Endometrial microvascular endothelial cells (primary cell): ENCODE data around the gene C21orf91. TPM values are rescaled to one million over a fixed set of nuclear protein-coding genes. Genes with fewer than 3 reads are reported as not detected.
"Not testable (repeated sequence)": the region's sequence is repeated elsewhere in the genome, so short reads cannot be mapped to it uniquely, and the experiment has no call there.

ENCODE experiments used
- in situ Hi-C: cut with HindIII; loops from 2 replicates; pipeline ENCODE4 v1.10.0; 2017; ENCODE audit warnings: low sequenced_read_pairs, low pct_unique_long_range_greater_than_20kb; ENCODE audit errors: inconsistent ontology term
- total RNA-seq: library from RNA; depleted of rRNA; stranded (reverse); fragments of >200 nt; gene quantifications from one replicate; pipeline ENCODE4 v1.2.3, GENCODE V29; 2015; ENCODE audit errors: inconsistent ontology term

C21orf91 gene
- total RNA-seq, 1 donor from 2014 or later: 0.93 TPM

DNA sequence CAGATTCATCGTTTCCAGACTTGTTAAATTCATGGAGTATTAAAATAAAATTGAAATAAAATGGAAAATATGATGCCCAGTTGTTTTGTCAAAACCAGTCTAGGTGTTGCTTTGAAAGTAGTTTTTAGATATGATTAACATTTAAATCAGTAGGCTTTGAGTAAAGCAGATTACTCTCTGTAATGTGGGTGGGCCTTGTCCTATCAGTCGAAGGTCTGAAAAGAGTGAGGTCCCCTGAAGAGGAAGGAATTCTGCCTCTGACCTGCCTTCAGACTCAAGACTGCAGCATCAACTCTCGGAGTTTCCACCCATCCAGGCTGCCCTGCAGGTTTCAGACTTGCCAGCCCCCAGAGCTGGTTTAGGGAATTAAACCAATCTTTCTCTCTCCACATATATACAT, 36.2 kb downstream of the C21orf91 start:
- in situ Hi-C loops: no loop called here

DNA sequence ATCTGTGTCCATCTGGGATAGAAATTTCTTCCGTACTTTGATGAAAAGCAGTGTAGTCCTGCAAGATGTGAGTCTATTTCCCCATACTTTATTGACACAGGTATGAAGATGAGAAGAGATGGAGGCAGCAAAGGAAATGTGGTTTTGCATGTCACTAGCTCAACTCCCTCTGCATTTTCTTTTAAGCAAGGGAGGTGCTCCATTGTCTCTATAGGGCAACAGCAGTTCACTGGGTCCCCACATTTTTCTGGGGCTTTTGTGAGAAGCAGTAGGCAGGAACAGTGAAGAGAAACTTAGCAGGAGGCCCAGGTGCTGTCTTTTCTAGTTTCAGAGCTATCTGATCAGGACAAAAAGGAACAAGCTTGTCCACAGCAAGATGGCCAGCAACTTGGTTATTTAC, 37.1 kb downstream of the C21orf91 start:
- in situ Hi-C loops: no loop called here

DNA sequence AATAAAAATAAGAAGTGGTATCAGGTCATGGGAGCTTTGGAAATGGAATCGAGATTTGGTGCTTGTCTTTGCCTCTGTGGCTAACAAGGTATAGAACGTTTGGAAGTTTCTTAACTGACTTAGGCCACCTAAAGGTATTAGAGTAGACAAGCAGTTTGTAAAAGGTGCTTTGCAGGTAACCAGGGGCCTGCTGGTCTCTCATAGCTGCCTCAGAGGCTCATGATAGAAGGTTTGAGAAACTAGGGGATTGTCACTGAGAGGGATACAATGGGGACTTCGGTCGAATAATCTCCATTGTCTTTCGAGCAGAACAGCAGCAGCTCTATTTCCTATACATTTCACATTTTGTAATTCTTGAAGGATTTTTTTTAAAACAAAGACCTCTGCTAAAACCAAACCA, 37.6 kb downstream of the C21orf91 start:
- in situ Hi-C loops: no loop called here

DNA sequence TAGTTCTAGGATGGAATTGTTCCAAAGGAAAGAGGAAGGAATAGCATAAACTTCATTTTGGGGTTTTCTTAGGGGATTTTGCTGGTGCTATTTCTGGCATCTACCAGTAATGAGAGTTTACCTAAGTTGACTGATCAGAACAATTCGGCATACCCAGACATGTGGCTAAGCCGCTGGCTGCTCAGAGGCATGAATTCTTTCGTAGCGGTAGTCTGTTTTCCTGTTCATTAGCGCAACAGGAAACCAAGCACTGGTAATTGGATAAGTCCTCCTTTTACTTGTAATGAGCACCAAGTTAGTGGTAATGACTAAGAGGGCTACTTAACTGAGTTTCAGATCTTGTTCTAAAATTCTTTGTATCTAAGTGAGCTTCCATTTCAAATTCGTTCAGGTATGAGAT, 38.6 kb downstream of the C21orf91 start:
- in situ Hi-C loops: no loop called here

DNA sequence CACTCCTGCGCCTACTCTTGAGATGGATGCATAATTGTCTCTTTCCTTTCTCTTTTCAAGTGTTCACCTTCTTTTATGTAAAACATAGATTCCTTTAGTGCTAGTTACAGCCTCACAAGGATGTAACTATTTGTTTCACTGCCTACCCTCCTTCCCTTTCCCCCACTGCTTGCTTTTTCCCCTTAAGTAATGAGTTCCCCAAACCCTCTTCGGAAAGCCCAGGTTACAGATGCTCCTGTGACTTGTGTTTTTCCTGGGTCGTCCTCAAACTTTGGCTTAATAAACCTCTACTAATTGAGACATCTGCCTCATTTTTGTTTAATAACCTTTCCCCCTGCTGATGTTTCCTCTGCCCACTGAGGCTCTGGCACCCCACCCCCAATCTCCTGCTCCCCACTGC, 39.2 kb downstream of the C21orf91 start:
- in situ Hi-C loops: no loop called here

DNA sequence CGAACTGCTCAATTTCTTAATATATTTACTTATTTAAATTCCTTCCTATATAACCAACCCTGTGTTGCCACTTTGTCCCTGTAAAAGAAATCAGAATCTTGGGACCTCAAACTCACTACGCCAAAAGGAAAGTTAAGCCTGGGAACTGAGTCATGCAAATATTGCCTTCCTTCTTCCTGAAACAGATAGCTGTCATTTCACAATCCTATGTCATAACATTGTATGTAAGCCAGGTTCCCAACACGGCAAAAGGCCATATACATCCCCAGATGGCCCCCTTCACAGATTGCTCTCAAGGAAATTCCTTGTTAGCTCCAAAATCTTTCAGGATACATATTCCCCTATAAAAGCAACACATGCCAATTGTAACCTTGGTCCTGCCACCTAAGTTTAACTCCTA, 39.7 kb downstream of the C21orf91 start:
- in situ Hi-C loops: no loop called here

DNA sequence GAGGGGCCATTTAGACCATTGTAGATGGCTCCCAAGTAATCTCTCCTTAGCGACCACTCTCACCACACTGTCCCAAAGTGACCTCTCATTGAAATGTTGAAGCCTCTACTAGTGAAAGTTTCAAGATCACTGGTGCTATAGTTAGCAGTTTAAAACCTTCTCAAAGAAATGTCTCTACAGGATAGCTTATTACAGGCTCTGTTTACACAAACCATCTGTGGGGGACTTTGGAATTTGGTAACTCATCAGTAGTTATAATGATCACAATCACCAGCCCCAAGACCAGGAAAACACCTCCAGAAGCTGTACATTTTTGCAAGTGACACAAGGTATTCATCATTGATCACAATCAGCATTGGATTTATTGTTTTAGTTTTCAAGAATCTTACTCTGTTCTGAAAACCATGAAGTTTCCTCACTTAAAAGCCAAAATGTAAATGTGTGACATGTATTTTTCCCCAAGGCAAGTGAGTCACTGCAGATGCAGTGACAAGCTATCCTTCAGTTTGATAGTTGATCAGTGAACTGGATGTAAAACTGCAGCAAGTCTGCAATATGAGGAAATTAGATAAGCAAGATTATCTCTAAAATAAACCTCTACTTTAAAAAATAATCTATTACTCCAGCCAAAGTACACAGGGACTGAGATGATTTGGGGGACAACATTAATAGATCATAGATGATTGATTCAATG, 41.9 kb downstream of the C21orf91 start:
- in situ Hi-C loops: no loop called here

DNA sequence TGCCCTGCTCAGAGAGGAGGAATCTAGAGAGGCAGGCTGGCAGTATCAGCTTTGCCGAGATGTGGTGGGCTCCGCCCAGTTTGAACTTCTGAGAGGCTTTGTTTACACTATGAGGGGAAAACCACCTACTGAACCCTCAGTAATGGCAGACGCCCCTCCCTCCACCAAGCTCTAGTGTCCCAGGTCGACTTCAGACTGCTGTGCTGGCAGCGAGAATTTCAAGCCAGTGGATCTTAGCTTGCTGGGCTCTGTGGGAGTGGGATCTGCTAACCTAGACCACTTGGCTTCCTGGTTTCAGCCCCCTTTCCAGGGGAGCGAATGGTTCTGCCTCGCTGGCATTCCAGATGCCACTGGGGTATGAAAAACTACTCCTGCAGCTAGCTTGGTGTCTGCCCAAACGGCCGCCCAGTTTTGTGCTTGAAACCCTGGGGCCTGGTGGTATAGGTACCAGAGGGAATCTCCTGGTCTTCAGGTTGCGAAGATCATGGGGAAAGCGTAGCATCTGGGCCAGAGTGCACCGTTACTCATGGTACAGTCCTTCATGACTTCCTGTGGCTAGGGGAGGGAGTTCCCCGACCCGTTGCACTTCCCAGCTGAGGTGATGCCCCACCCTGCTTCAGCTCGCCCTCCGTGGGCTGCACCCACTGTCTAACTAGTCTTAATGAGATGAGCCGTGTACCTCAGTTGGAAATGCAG, 43.6 kb downstream of the C21orf91 start:
- in situ Hi-C loops: no loop called here

DNA sequence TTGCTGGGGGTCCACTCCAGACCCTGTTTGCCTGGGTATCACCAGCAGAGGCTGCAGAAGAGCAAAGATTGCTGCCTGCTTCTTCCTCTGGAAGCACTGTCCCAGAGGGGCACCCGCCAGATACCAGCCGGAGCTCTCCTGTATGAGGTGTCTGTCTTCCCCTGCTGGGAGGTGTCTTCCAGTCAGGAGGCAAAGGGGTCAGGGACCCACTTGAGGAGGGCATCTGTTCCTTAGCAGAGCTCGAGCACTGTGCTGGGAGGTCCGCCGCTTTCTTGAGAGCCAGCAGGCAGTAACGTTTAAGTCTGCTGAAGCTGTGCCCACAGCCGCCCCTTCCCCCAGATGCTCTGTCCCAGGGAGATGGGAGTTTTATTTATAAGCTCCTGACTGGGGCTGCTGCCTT, 44.1 kb downstream of the C21orf91 start:
- in situ Hi-C loops: not testable (repeated sequence)

DNA sequence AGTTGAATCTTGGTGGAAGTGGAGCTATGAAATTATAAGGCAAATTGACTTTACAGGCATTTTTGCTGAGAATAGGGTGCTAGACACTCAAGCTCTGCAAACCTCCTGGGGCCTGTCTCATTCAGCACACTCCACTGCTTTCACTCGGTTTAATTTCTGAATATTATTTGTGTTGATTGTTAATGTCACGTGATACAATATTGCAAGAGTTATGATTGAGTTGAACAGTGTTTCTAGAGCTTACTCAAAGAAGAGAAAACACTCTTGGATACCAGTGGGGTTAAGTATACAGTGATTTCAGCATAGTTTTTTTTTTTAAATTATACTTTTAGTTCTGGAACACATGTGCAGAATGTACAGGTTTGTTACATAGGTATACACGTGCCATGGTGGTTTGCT, 49.7 kb downstream of the C21orf91 start:
- in situ Hi-C loops: no loop called here

DNA sequence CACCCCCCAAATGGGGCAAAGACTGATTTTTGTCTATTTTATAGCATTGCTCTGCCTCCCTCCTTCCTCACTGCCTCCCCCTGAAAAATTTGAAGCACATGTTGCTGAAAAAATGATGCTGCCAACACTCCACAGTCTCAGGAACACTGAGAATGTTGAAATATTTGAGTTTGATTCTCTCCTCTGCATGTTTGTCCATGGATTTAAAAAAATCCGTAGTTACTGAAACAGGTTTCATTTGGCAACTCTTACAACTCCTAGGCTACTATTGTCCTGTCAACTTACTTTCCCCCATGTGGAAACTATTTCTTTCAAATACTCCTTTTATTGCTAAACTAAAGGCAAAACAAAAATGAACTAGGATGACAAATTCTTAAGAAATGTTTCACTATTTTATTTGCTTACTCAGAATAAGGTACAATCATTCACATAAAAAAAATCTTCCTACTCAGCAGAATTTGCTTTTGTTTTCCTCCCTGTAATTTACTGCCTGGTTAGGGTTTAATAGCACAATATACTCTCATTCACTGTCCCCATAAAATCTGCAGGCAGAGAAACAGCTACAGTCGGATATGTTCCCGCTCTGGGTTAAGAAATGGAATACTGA, 50.2 kb downstream of the C21orf91 start:
- in situ Hi-C loops: no loop called here

DNA sequence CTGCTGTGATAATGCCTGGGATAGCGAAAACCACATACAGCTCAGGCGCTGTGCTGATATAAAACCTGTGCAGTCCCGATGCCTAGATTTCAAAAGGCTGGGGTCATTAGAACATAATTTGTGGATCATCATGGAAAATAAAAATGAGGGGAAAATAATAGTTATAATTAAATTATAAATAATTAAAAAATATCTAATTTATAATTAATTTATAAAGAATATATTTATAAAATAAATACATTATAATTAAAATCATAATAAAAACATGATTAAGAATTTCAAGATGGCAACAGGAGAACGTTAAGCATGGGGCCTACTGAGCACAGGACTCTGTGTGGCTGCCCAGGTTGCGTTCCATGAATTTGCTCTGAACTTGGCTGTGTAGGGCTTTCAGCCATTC, 53.9 kb downstream of the C21orf91 start:
- in situ Hi-C loops: no loop called here

DNA sequence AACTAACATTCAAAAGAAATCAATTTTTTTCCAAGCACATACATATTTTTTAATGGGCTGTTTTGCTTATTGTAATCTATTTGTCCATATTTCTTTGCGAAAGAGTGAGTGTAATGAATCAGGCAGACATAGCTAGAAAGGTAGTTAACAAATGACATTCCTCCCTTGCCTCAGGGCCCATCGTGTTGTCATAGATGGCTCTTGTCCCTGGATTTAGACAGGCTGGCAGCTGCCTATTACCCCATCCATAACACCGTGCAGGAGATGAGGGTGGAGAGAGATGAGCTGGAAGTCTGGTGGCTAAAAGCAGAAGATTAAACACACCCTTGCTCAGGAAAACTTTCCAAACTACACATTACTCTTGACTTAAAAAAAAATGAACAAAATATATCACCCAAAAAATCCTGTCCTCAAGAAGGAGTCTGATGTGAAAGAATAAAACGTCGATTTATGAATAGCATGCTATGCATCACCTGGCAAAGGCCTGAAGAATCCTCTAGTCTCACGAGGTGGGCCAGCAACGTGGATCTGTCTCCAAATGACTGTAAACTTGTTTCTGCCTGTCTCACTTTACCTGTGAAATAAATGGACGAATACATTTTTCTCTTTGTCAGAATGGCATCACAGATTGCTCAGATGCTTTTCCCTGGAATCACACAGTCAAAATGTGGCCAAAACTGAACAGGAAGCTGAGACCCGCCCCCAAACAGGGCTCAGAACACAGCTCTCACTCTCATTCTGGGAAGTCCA, 55.7 kb downstream of the C21orf91 start:
- in situ Hi-C loops: no loop called here

DNA sequence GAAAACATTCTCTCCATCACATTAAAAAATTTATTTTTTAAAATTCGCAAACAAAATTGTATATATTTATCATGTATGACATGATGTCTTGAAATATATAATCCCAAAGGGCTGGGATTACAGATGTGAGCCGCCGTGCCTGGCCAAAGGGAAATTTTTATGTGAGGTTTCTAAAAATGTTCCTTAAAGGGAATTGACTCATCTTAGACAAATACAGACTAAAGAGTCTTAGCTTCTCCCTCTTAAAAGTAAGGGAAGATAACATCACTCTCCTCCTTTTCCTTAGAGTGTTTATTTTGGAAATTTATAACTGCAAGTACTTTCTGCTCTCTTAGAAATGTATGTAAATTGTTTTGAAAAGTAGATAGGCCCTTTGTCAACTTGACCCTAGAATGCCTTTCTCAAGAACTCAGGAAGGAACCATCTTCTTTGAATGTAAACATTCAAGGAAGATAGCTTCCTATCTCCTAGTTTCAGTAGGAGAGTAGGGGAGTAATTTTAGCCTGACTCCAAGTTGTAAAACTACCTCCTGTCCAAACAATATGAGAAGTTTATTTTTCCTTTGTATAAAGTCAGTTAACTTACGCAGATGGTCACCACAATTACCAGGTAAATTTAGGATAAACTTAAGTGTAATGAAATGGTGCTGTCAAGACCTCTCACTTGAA, 59.5 kb downstream of the C21orf91 start:
- in situ Hi-C loops: no loop called here

DNA sequence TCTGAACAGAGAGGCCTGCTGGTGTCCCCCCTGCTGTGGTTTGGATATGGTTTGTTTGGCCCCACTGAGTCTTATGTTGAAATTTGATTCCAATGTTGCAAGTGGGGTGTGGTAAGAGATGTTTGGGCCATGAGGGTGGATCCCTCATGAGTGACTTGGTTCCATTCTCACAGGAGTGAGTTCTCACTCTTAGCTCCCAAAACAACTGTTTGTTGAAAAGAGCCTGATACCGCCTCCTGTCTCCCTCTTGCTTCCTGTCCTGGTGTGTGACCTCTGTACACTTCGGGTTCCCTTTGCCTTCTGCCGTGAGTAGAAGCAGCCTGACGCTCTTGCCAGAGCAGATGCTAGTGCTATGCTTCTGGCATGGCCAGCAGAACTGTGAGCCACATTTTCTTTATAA, 60.5 kb downstream of the C21orf91 start:
- in situ Hi-C loops: no loop called here

DNA sequence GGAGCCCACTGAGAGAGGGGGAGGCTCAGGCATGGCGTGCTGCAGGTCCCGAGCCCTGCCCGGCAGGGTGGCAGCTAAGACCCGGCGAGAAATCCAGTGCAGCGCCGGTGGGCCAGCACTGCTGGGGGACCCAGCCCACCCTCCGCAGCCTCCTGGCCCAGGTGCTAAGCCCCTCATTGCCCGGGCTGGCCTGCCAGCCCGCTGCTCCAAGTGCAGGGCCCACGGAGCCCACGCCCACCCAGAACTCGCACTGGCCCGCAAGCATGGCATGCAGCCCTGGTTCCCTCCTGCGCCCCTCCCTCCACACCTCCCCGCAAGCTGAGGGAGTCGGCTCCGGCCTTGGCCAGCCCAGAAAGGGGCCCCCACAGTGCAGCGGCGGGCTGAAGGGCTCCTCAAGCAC, 61.5 kb downstream of the C21orf91 start:
- in situ Hi-C loops: no loop called here

DNA sequence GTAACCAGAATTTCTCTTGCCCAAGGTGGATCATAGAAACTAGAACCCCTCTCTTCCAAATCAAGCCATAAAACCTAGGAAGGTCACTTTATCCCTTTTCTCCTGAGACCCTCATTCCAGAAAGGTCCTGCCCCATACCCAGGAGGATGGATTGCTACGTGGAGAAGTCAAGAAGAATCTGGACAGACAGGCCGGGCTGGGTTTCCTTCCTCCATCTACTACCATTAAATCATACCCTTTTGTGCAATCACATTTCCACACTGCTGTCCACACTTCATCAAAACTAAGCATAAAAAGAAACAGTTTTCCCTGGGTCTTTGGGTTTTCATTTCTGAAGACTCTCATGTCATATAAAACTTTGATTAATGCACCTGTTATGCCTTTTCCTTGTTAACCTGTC, 65.4 kb downstream of the C21orf91 start:
- in situ Hi-C loops: no loop called here

DNA sequence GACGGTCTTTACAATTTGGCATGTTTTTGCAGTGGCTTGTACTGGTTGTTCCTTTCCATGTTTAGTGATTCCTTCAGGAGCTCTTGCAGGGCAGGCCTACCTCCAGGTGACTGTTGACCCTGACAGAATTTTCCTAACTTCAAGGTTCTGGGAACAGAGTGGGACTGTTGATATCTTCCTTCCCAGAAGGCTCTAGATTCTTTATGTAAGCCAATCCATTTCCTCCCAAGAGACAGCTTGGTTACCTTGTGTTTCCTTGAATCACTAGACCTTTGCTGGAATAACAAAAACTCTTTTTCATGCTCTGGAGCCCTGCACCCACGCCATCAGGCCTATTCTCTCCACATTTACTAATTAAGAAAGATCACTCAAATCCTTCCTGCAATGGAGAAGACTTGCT, 67.0 kb downstream of the C21orf91 start:
- in situ Hi-C loops: no loop called here

DNA sequence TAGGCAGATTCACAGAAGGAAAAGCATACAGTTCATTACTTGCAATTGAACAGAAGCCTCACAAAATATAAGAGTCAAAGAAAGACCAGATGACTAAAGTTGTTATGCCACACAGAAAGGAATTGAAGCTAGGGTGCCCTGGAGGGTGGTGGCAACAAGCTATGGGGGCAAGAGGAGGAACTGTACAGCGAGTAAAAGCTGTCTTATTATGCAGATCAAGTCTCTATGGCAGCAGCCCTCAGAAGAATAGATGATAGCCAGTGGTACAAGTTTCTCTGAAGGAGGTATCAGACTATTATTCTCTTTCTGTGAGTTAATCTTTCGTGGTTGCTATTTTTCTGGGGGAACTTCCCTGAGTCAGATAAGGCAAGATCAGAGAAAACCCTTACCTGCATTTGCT, 72.2 kb downstream of the C21orf91 start:
- in situ Hi-C loops: no loop called here
